HS-5 (cell line): ENCODE measurements around the gene CNTNAP2.
"Not testable (repeated sequence)": the region's sequence is repeated elsewhere in the genome, so short reads cannot be mapped to it uniquely, and the experiment has no call there.

Source experiments
- DNase-seq: peaks from one replicate; pipeline ENCODE4 v3.0.0-alpha.2; 2012; ENCODE audit warnings: low read depth

CNTNAP2 gene

GRCh38 chr7:147775516-147776284, 1659.1 kb downstream of the CNTNAP2 start:
- DNase-seq: no peak

- DNase-seq: no peak
These were observed 1660.7 kb downstream of the CNTNAP2 start for GRCh38 chr7:147777309-147777708.

- no peak for DNase-seq
These were observed 1663.3 kb downstream of the CNTNAP2 start for GRCh38 chr7:147779949-147780348.

- DNase-seq: no peak
These were observed 1680.0 kb downstream of the CNTNAP2 start for GRCh38 chr7:147796581-147796980.

GRCh38 chr7:147798001-147798400, 1681.4 kb downstream of the CNTNAP2 start:
- DNase-seq: no peak

- not testable (repeated sequence) for DNase-seq
These were observed 1685.2 kb downstream of the CNTNAP2 start for GRCh38 chr7:147801762-147802161.

GRCh38 chr7:147803151-147803550, 1686.5 kb downstream of the CNTNAP2 start:
- no peak for DNase-seq

GRCh38 chr7:147803606-147804005, 1687.0 kb downstream of the CNTNAP2 start:
- no peak for DNase-seq

- DNase-seq: no peak
These were observed 1687.4 kb downstream of the CNTNAP2 start for GRCh38 chr7:147804032-147804431.

- no peak for DNase-seq
These were observed 1689.5 kb downstream of the CNTNAP2 start for GRCh38 chr7:147805996-147806576.

- DNase-seq: no peak
These were observed 1693.2 kb downstream of the CNTNAP2 start for GRCh38 chr7:147809786-147810185.

- no peak for DNase-seq
These were observed 1693.7 kb downstream of the CNTNAP2 start for GRCh38 chr7:147810269-147810668.

- no peak for DNase-seq
These were observed 1695.3 kb downstream of the CNTNAP2 start for GRCh38 chr7:147811923-147812322.

- no peak for DNase-seq
These were observed 1696.7 kb downstream of the CNTNAP2 start for GRCh38 chr7:147813316-147813715.

GRCh38 chr7:147818317-147818716, 1701.7 kb downstream of the CNTNAP2 start:
- DNase-seq: no peak

- no peak for DNase-seq
These were observed 1708.1 kb downstream of the CNTNAP2 start for GRCh38 chr7:147824671-147825070.

- DNase-seq: no peak
These were observed 1712.4 kb downstream of the CNTNAP2 start for GRCh38 chr7:147829016-147829415.

GRCh38 chr7:147833557-147833956, 1717.0 kb downstream of the CNTNAP2 start:
- DNase-seq: no peak

GRCh38 chr7:147833970-147834369, 1717.4 kb downstream of the CNTNAP2 start:
- DNase-seq: no peak

GRCh38 chr7:147852833-147853232, 1736.2 kb downstream of the CNTNAP2 start:
- no peak for DNase-seq

- DNase-seq: no peak
These were observed 1740.8 kb downstream of the CNTNAP2 start for GRCh38 chr7:147857152-147858140.

GRCh38 chr7:147858421-147858820, 1741.8 kb downstream of the CNTNAP2 start:
- no peak for DNase-seq

GRCh38 chr7:147859033-147859432, 1742.4 kb downstream of the CNTNAP2 start:
- no peak for DNase-seq
